Activated naive CD8-positive, alpha-beta T cell treated with anti-CD3 and anti-CD28 coated beads, Interleukin-2, amount 10 ng/mL, durations not matched to agents 7 days and 5 days (primary cell): Measurements from ENCODE around the gene KRTAP5-9. TPM values are rescaled to one million over a fixed set of nuclear protein-coding genes. Genes with fewer than 3 reads are reported as not detected.
"Not testable (repeated sequence)": the region's sequence is repeated elsewhere in the genome, so short reads cannot be mapped to it uniquely, and the experiment has no call there.

ENCODE experiments used
- ATAC-seq: fragments of 150-1000 bp; cut with Tn5 transposase; one replicate; pipeline ENCODE4 v1.10.0; 2021; ENCODE audit warnings: low read depth, moderate library complexity
- POLR2A ChIA-PET: fragments of 350-600 bp; sonication (Branson Sonifier 250); formaldehyde crosslinking; loops from one replicate; lab custom pipeline; 2021; ENCODE audit warnings: antibody characterized with exemption; lab: Charles Lee
- DNase-seq: peaks from one replicate; pipeline ENCODE4 v3.0.0; 2021
- H3K27ac Mint-ChIP-seq: one replicate; pipeline ENCODE4 v1.8.0; 2022; ENCODE audit warnings: mild to moderate bottlenecking, mixed read lengths
- H3K27me3 Mint-ChIP-seq: one replicate; pipeline ENCODE4 v1.8.0; 2022; ENCODE audit warnings: mild to moderate bottlenecking, moderate library complexity, mixed read lengths
- H3K36me3 Mint-ChIP-seq: one replicate; pipeline ENCODE4 v1.8.0; 2021; ENCODE audit warnings: mild to moderate bottlenecking, mixed read lengths
- H3K4me1 Mint-ChIP-seq: one replicate; pipeline ENCODE4 v1.8.0; 2021; ENCODE audit warnings: mixed read lengths
- H3K4me3 Mint-ChIP-seq: one replicate; pipeline ENCODE4 v1.8.0; 2022; ENCODE audit warnings: mild to moderate bottlenecking, moderate library complexity, mixed read lengths
- H3K9me3 Mint-ChIP-seq: one replicate; pipeline ENCODE4 v1.8.0; 2021; ENCODE audit warnings: mixed read lengths
- total RNA-seq, 2 experiments: library from RNA; stranded (reverse); gene quantifications; one replicate each; pipeline ENCODE4 v1.2.3, GENCODE V29; 2021

The KRTAP5-9 gene
- total RNA-seq, 2 experiments from 2014 or later: not detected

DNA sequence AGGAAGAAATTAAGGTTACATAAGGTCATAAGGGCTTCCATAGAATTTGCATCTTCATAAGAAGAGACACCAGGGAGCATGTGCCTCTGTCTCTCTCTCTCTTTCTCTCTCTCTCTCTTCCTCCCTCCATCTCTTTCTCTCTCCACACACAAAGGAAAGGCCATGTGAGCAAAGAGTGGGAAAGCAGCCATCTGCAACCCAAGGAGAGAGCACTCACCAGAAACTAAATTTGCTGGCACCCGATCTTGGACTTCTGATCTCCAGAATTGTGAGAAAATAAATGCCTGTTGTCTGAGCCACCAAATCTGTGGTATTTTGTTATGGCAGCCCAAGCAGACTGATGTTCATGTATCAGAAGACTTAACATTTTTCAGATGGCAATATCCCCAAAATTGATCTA is 10.8 kb downstream of the KRTAP5-9 start:
- POLR2A ChIA-PET: no interaction called here
- no peak overlapping the region for H3K27ac Mint-ChIP-seq
- H3K9me3 Mint-ChIP-seq: no peaks in the 10 kb centered on the region
- no peaks in the 10 kb centered on the region for H3K36me3 Mint-ChIP-seq
- ATAC-seq (no peak), DNase-seq (no peak)
- peaks cover 38% of the 10 kb centered on the region for H3K27me3 Mint-ChIP-seq
- no peaks in the 10 kb centered on the region for H3K4me1 Mint-ChIP-seq
- no peak overlapping the region for H3K4me3 Mint-ChIP-seq

DNA sequence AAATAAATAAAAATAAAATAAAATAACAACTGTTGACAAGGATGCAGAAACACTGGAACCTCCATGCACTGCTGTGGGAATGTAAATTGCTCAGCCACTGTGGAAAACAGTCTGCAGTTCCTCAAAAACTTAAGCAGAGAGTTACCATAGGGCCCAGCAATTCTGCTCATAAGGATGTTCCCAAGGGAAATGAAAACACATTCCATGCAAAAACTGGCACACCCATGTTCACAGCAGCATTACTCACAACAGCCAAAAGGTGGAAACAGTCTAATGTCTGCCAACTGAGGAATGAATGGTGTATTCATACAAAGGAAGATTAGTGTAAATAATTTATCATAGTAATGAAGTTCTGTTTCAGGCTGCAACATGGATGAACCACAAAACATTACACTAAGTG is 13.9 kb downstream of the KRTAP5-9 start:
- ATAC-seq: no peak
- H3K36me3 Mint-ChIP-seq: no peaks in the 10 kb centered on the region
- no peak for DNase-seq
- no peak overlapping the region for H3K27ac Mint-ChIP-seq
- peaks cover 43% of the 10 kb centered on the region for H3K27me3 Mint-ChIP-seq
- POLR2A ChIA-PET: no interaction called here
- H3K4me3 Mint-ChIP-seq: no peak overlapping the region
- no peaks in the 10 kb centered on the region for H3K4me1 Mint-ChIP-seq
- no peaks in the 10 kb centered on the region for H3K9me3 Mint-ChIP-seq

DNA sequence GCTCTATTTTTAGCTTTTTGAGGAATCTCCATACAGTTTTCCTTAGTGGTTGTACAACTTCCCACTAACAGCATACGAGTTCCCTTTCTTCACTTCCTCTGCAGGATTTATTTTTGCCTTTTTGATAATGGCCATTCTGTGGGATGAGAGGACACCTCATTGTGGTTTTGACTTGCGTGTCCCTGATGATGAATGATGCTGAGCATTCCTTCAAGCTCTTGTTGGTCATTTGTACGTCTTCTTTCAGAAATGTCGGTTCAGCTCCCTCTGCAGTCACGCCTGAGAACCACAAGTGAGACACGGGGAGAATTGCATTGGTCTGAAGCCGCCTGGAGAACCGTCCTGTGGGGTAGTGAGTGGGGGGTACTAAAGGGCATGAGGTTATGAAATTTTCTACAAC is 15.2 kb downstream of the KRTAP5-9 start:
- no peak for DNase-seq
- H3K9me3 Mint-ChIP-seq: no peaks in the 10 kb centered on the region
- POLR2A ChIA-PET: no interaction called here
- no peak overlapping the region for H3K27ac Mint-ChIP-seq
- H3K27me3 Mint-ChIP-seq: peaks cover 39% of the 10 kb centered on the region
- no peaks in the 10 kb centered on the region for H3K36me3 Mint-ChIP-seq
- H3K4me1 Mint-ChIP-seq: no peaks in the 10 kb centered on the region
- no peak for ATAC-seq
- no peak overlapping the region for H3K4me3 Mint-ChIP-seq

DNA sequence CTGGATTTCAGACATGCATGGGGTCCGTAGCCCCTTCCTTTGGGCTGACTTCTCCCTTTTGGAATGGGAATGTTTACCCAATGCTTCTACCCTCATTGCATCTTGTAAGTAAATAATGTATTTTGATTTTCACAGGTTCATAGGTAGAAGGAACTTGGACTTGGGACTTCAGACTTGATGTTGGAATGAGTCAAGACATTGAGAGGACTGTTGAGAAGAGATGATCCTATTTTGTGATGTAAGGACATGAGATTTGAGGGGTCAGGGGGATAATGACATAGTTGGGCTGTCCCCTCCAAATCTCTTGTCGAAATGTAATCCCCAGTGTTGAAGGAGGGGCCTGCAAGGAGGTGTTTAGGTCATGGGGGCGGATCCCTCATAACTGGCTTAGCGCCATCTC is 16.2 kb downstream of the KRTAP5-9 start:
- ATAC-seq (no peak), DNase-seq (no peak)
- no peaks in the 10 kb centered on the region for H3K4me1 Mint-ChIP-seq
- H3K36me3 Mint-ChIP-seq: no peaks in the 10 kb centered on the region
- peaks cover 33% of the 10 kb centered on the region for H3K27me3 Mint-ChIP-seq
- POLR2A ChIA-PET: no interaction called here
- H3K27ac Mint-ChIP-seq: no peak overlapping the region
- H3K4me3 Mint-ChIP-seq: no peak overlapping the region
- no peaks in the 10 kb centered on the region for H3K9me3 Mint-ChIP-seq

DNA sequence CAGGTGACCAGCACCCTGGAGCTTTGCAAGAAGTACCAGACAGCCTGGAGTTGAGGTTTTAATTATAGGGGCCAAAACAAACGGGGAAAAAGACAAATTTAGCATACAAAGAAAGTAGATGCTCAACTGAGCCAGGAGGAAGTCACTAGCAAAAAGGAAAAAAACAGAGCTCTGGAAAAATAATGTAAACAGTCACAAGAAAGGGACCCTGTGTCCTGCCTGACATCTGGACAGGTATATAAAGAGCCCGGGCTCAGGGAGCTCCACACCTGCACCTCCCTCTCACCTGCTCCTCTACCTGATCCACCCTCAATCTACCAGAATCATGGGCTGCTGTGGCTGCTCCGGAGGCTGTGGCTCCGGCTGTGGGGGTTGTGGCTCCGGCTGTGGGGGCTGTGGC is 17.0 kb downstream of the KRTAP5-9 start, which contains the start of gene KRTAP5-10:
KRTAP5-10 (plus strand) TSS at position 301 of the 400 bp plus-strand sequence; CDS start at position 326, 25 bp downstream.
- no peaks in the 10 kb centered on the region for H3K9me3 Mint-ChIP-seq
- no peak for ATAC-seq
- no peak for DNase-seq
- H3K27ac Mint-ChIP-seq: no peak within 1 kb of the TSS
- H3K4me1 Mint-ChIP-seq: no peaks in the 10 kb centered on the region
- no peak within 1 kb of the TSS for H3K4me3 Mint-ChIP-seq
- no peaks in the 10 kb centered on the region for H3K36me3 Mint-ChIP-seq
- peaks cover 28% of the 10 kb centered on the region for H3K27me3 Mint-ChIP-seq
- POLR2A ChIA-PET: no interaction called here

DNA sequence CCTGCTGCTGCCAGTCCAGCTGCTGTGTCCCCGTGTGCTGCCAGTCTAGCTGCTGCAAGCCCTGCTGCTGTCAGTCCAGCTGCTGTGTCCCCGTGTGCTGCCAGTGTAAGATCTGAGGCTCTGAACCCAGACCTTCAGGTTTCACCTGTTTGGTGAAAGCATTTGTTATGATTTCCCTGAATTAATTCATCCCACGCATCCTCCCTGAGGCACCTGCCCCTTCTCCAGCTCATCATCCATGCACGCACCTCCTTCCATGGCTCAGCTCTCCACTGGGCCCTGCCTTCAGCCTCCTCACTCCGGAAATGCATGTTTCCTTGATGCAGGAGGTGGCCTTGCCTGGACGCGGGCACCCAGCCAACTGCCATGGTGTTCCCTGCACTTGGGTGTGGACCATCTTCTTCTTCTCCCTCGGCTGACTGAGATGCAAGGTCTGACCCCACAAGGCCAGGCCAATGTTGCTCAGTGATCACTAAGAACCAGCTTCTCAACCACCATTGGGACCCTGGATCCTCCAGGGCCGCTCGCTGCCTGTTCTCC is 17.9 kb downstream of the KRTAP5-9 start:
- POLR2A ChIA-PET: no interaction called here
- Mint-ChIP-seq H3K4me1 (no peaks in the 10 kb centered on the region), H3K9me3 (no peaks in the 10 kb centered on the region), H3K36me3 (no peaks in the 10 kb centered on the region), H3K27ac (no peak overlapping the region), H3K4me3 (no peak overlapping the region), H3K27me3 (peaks cover 22% of the 10 kb centered on the region)
- no peak for DNase-seq
- no peak for ATAC-seq

DNA sequence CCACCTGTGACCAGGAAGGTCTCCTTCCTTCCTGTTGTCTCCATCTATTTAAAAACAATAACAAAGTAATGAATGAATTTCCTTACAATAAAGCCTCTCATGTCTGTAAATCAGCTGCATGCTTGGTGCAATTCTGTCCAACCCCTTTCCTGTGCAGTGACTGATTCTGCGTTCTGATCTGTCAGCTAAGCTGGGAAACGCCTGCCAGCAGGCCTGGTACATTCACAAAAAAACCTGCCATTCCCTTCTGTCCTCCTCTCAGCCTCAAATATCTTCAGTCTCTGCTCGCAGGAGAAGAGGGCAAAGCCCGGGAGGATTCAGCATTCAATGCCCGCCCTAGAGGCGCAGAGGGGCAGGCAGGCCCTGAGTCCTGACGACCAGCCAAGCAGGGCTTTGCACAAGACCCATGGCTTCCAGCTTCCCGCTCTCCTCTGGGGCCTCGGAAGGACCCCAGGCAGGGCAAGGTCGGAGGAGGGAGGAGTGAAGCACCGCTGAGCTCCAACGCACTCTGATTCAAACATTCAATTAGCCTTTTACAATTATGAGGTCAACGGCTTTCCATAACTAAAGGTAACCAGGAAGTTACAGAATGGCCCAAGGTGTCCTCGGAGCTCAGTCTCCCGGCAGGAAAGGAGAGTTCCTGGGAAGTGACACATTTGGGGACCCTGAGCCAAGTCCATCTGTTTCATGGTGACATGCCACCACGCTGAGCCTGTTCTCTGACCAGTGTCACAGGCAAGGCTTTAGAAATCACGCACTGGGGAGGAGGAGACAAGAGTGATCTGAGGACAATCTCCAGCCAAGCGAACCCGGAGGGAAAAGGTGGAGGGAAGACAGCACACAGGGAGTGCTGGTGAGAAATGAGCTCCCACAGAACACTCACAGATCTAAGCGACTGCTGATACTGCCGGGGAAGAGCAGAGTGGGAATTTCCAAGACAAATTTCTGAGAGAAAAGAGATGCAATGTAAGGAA is 18.7 kb downstream of the KRTAP5-9 start:
- H3K4me1 Mint-ChIP-seq, H3K36me3 Mint-ChIP-seq, H3K9me3 Mint-ChIP-seq, DNase-seq, H3K4me3 Mint-ChIP-seq, H3K27ac Mint-ChIP-seq, POLR2A ChIA-PET, ATAC-seq: not testable (repeated sequence)
- peaks cover 20% of the 10 kb centered on the region for H3K27me3 Mint-ChIP-seq

DNA sequence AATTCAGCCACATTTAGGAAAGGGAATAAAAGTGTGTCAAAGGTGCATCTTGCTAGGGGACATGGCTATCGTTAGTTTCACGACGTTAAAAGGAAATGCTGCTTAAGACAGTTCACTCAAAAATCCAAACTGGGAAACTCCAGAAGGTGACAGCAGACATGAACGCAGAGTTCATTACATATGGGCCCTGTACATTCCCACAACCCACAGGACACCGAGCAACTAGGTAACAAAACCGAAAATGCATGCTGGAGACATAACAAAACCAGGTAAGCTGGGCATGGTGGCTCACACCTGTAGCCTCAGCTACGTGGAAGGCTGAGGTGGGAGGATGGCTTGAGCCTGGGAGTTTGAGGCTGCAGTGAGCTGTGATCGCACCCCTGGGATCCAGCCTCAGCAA is 19.4 kb downstream of the KRTAP5-9 start:
- H3K4me3 Mint-ChIP-seq, H3K27ac Mint-ChIP-seq, H3K4me1 Mint-ChIP-seq, H3K36me3 Mint-ChIP-seq, ATAC-seq, H3K9me3 Mint-ChIP-seq, DNase-seq, POLR2A ChIA-PET: not testable (repeated sequence)
- H3K27me3 Mint-ChIP-seq: peaks cover 16% of the 10 kb centered on the region

DNA sequence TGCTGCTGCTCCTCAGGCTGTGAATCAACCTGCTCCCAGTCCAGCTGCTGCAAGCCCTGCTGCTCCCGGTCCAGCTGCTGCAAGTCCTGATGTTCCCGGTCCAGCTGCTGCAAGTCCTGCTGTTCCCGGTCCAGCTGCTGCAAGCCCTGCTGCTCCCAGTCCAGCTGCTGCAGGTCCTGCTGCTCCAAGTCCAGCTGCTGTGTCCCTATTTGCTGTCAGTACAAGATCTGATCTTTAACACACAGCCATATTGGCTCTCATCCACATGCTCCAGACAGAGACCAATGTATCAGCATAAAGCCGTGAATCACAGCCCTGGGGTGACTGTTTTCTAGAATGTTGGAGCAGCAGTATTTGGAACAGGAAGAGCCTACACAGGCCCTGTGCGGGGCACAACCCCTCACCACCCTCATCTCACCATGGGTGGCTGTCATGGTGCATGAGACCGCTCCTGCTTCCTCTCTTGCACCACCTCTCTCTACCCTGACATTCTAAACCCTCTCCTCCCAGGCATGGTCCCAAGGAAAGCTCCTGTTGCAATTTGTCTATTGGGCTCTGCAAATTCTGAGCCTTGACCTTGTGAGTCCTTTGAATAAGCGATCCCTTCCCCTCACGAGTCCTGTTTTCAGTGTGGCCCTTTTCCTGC is 20.6 kb downstream of the KRTAP5-9 start:
- no peaks in the 10 kb centered on the region for H3K9me3 Mint-ChIP-seq
- POLR2A ChIA-PET: no interaction called here
- no peaks in the 10 kb centered on the region for H3K36me3 Mint-ChIP-seq
- ATAC-seq: no peak
- H3K27me3 Mint-ChIP-seq: peaks cover 8% of the 10 kb centered on the region
- no peak overlapping the region for H3K4me3 Mint-ChIP-seq
- no peak overlapping the region for H3K27ac Mint-ChIP-seq
- no peak for DNase-seq
- no peaks in the 10 kb centered on the region for H3K4me1 Mint-ChIP-seq

DNA sequence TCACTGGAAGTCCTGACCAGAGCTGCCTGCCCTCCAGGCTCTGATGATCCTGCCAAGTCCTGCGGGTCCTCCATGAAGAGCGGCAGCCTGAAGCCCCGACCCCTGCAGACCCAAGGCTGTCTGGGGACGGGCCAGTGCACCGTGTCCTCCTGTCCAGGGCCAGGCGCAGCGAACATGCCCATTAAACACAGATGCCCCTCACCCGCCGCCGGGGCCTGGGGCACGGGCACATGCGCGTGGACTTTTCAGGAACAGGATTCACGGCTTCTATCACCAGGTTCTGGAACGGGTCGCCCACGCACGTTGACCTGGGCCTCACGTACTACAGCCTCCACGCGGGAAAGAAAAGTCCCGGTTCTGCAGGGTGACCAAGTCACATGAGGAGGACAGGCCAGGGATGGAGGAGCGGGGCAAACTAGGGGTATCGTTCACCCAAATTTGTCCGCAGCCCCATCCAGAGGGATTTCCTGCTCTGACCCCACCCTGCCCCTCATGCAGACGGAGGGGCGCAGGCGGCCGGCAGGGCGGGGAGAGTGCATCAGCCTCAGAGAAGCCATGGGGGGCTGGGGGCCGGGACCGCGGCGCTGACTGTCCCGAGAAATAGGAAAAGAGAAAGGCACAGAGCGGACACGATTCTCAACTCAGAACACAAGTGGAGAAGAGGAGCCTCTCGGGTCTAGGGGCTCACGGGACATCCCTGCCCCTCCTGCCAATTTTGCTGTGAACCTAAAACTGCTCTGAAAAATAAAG is 23.1 kb downstream of the KRTAP5-9 start:
- H3K36me3 Mint-ChIP-seq, H3K4me3 Mint-ChIP-seq, H3K27me3 Mint-ChIP-seq, DNase-seq, POLR2A ChIA-PET, H3K27ac Mint-ChIP-seq, ATAC-seq, H3K9me3 Mint-ChIP-seq, H3K4me1 Mint-ChIP-seq: not testable (repeated sequence)

DNA sequence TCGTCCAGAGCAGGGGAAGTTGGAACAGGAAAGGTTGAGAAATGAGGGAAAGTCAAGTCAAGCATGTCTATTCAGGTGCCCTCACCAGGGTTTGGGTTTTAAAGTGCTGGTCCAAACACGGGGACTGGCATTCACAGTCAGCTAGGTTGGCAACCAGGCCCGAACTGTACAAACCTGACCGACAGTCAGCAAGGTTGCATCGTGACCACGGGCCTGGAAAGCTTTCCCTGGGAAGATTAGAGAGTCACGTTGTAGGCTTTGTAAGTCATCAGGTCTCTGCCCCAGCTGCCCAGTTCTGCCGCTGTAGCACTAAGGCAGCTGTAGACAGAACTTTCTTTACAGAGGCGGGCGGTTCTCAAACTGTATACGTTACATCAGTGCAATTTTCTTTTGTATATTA is 24.6 kb downstream of the KRTAP5-9 start:
- Mint-ChIP-seq H3K4me3 (no peak overlapping the region), H3K9me3 (no peaks in the 10 kb centered on the region), H3K27me3 (peaks cover 2% of the 10 kb centered on the region), H3K27ac (no peak overlapping the region), H3K36me3 (no peaks in the 10 kb centered on the region), H3K4me1 (no peaks in the 10 kb centered on the region)
- ATAC-seq (no peak), DNase-seq (no peak)
- POLR2A ChIA-PET: no interaction called here

DNA sequence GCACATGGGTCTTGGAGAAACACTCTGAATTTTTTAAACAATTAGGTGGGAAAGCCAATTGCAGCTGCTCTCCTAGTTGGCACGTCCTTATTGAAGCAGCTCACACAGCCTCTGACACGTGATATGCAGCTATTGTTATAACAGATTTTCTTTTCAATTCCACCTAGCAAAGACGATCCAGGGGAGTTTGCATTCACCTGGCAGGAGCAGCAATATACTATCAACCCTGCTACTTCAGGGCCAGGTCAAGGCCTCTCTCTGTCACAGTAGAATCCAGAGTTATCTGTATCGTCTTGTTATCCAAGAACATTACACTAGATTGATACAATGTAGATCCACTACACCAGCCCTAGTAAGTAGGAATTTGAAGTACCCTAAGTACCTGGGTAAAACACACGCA is 26.2 kb downstream of the KRTAP5-9 start:
- Mint-ChIP-seq H3K27me3 (peaks cover 2% of the 10 kb centered on the region), H3K27ac (no peak overlapping the region), H3K4me1 (no peaks in the 10 kb centered on the region), H3K9me3 (no peaks in the 10 kb centered on the region), H3K4me3 (no peak overlapping the region), H3K36me3 (no peaks in the 10 kb centered on the region)
- POLR2A ChIA-PET: no interaction called here
- ATAC-seq (no peak), DNase-seq (no peak)

DNA sequence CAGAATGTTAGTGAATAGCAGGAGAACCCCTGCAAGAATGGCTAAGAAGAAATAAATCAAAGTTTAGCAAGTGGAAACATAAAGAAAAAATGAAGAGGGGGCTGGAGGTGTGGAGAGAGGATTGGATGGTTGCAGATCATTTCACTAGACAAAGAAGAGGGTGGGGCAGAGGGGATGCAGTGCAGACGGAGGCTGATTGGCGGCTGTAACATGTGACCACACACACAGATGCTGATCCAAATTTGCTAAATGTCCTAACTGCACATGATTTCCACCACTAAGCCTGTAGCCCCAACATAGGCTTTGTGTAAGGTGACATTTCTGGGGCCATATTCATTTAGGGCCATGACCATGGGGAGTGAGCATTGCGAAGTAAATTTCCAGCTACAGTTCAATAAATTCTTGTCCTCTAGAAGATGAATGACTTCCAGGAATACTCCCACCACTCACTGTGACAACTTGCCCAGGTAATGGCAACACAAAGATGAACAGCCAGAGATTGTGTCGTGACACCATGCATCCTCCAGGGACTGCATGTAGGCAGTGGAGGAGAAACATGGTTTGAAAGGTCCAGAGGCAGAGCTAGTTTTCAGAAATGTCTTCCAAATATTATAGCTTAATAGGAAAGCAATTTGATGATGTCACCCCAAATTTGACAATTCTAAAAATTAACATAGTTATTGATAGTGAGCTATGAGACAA is 27.7 kb downstream of the KRTAP5-9 start:
- POLR2A ChIA-PET: no interaction called here
- no peaks in the 10 kb centered on the region for H3K36me3 Mint-ChIP-seq
- no peak for ATAC-seq
- no peak for DNase-seq
- no peak overlapping the region for H3K27ac Mint-ChIP-seq
- peaks cover 4% of the 10 kb centered on the region for H3K27me3 Mint-ChIP-seq
- no peak overlapping the region for H3K4me3 Mint-ChIP-seq
- no peaks in the 10 kb centered on the region for H3K9me3 Mint-ChIP-seq
- H3K4me1 Mint-ChIP-seq: peaks cover 3% of the 10 kb centered on the region
